A549 (cell line): ENCODE data around the gene EHBP1.

ENCODE experiments used
- EP300 ChIP-seq, 2 experiments: fragments of >200 bp; sonication (Bioruptor Twin); formaldehyde crosslinking; IDR thresholded peaks; 2 replicates in 1 of 2; 3 replicates in 1 of 2; pipeline ENCODE4 v1.6.1; 2016 to 2017
- HDAC2 ChIP-seq: fragments of 200-600 bp; sonication (generic); IDR thresholded peaks from 2 replicates; pipeline ENCODE4 v1.6.1; 2016
- MAZ ChIP-seq: fragments of 150-350 bp; IDR thresholded peaks from 2 replicates; pipeline ENCODE4 v1.6.1; 2014; ENCODE audit warnings: antibody characterized with exemption, low read depth, low read length, borderline replicate concordance
- NFE2L2 ChIP-seq: fragments of 150-350 bp; conservative IDR thresholded peaks from 2 replicates; pipeline ENCODE4 v1.6.1; 2014; ENCODE audit warnings: low read length
- NR3C1 ChIP-seq: fragments of >200 bp; sonication (Bioruptor Twin); formaldehyde crosslinking; IDR thresholded peaks from 3 replicates; pipeline ENCODE4 v1.6.1; 2017
- POLR2A ChIP-seq: IDR thresholded peaks from 2 replicates; pipeline ENCODE4 v1.6.1; 2012; ENCODE audit warnings: mild to moderate bottlenecking, low read length
- SREBF2 ChIP-seq: fragments of 450-650 bp; IDR thresholded peaks from 2 replicates; pipeline ENCODE4 v1.6.1; 2014; ENCODE audit warnings: mild to moderate bottlenecking, moderate library complexity
- TF ChIP-seq, protein P1 (sequence below): fragments of 450-650 bp; IDR thresholded peaks from 2 replicates; pipeline ENCODE4 v1.6.1; 2014; ENCODE audit warnings: antibody characterized with exemption
- TF ChIP-seq, protein P2 (sequence below): fragments of >200 bp; sonication (Bioruptor Twin); formaldehyde crosslinking; IDR thresholded peaks from 3 replicates; pipeline ENCODE4 v1.5.1; 2016
- TF ChIP-seq, protein P3 (sequence below): fragments of 250-450 bp; sonication (Bioruptor Pico); IDR thresholded peaks from 2 replicates; pipeline ENCODE4 v1.5.0; 2021; ENCODE audit warnings: mild to moderate bottlenecking, moderate library complexity, borderline replicate concordance
- TF ChIP-seq, protein P4 (sequence below): IDR thresholded peaks from 2 replicates; pipeline ENCODE4 v1.6.1; 2012

DNA sequence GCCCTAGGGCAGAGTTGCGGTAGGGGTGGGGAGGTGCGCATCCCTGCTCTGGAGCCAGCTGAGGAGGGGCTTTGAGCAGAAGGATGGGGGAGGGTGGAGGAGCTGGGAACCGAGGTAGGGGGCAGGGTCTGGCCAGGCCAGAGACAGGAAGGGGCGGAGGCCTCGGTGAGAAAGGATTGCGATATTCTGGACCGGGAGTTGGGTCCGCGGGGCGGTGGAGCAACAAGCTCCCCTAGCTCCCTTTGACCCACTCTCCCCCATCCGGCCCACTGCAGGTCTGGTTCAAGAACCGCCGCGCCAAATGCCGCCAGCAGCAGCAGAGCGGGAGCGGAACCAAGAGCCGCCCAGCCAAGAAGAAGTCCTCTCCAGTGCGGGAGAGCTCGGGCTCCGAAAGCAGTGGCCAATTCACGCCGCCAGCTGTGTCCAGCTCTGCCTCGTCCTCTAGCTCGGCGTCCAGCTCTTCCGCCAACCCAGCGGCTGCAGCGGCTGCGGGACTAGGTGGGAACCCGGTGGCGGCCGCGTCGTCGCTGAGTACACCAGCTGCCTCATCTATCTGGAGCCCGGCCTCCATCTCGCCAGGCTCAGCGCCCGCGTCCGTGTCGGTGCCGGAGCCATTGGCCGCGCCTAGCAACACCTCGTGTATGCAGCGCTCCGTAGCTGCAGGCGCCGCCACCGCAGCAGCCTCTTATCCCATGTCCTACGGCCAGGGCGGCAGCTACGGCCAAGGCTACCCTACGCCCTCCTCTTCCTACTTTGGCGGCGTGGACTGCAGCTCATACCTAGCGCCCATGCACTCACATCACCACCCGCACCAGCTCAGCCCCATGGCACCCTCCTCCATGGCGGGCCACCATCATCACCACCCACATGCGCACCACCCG, 350.0 kb downstream of the EHBP1 start:
- TF ChIP-seq MAZ (no peak), POLR2A (no peak), NR3C1 (no peak), NFE2L2 (no peak), EP300 (IDR thresholded peaks at IDR 0.05) (no peak), HDAC2 (no peak), SREBF2 (no peak)
- TF ChIP-seq, protein P1, sequence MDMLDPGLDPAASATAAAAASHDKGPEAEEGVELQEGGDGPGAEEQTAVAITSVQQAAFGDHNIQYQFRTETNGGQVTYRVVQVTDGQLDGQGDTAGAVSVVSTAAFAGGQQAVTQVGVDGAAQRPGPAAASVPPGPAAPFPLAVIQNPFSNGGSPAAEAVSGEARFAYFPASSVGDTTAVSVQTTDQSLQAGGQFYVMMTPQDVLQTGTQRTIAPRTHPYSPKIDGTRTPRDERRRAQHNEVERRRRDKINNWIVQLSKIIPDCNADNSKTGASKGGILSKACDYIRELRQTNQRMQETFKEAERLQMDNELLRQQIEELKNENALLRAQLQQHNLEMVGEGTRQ, result no peak
- TF ChIP-seq, protein P2, sequence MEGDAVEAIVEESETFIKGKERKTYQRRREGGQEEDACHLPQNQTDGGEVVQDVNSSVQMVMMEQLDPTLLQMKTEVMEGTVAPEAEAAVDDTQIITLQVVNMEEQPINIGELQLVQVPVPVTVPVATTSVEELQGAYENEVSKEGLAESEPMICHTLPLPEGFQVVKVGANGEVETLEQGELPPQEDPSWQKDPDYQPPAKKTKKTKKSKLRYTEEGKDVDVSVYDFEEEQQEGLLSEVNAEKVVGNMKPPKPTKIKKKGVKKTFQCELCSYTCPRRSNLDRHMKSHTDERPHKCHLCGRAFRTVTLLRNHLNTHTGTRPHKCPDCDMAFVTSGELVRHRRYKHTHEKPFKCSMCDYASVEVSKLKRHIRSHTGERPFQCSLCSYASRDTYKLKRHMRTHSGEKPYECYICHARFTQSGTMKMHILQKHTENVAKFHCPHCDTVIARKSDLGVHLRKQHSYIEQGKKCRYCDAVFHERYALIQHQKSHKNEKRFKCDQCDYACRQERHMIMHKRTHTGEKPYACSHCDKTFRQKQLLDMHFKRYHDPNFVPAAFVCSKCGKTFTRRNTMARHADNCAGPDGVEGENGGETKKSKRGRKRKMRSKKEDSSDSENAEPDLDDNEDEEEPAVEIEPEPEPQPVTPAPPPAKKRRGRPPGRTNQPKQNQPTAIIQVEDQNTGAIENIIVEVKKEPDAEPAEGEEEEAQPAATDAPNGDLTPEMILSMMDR, result no peak
- TF ChIP-seq, protein P3, sequence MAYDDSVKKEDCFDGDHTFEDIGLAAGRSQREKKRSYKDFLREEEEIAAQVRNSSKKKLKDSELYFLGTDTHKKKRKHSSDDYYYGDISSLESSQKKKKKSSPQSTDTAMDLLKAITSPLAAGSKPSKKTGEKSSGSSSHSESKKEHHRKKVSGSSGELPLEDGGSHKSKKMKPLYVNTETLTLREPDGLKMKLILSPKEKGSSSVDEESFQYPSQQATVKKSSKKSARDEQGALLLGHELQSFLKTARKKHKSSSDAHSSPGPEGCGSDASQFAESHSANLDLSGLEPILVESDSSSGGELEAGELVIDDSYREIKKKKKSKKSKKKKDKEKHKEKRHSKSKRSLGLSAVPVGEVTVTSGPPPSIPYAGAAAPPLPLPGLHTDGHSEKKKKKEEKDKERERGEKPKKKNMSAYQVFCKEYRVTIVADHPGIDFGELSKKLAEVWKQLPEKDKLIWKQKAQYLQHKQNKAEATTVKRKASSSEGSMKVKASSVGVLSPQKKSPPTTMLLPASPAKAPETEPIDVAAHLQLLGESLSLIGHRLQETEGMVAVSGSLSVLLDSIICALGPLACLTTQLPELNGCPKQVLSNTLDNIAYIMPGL (CRISPR knock-in tag), result no peak
- TF ChIP-seq, protein P4, sequence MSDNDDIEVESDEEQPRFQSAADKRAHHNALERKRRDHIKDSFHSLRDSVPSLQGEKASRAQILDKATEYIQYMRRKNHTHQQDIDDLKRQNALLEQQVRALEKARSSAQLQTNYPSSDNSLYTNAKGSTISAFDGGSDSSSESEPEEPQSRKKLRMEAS, result no peak
